Lower leg skin (tissue), 3 donors: ENCODE results near the gene MPHOSPH10.

Experiments used
- POLR2A ChIP-seq, 2 donors: fragments of 450-650 bp; IDR thresholded peaks; one replicate each; pipeline ENCODE4 v1.6.1; 2016 to 2017; ENCODE audit warnings: antibody characterized with exemption in 2 of 2, mild to moderate bottlenecking in 1 of 2, moderate library complexity in 1 of 2
- TF ChIP-seq, protein P1 (sequence below), 3 donors: fragments of 450-650 bp; IDR thresholded peaks; one replicate each; pipeline ENCODE4 v1.5.1; 2016; ENCODE audit warnings: antibody characterized with exemption in 3 of 3, mild to moderate bottlenecking in 3 of 3, moderate library complexity in 2 of 3

DNA sequence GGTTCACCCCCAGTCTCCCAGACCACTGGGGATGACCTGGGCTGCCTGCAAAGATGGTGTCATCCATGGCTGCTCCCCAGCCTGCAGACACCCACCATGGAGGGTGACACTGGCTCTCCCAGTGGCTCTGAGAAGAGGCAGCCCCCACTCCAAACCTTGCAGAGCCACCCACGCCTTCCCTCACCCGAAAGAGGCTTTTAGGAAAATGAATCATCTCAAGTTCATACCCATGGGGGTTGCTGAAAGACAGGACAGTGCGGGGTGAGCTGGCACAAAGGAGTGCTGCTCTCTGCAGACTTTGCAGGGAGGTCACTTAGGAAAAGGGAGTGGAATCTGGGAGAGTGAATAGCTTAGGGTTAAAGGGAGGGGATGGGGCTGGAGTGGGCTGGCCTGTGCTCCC lies 36.4 kb downstream of the MPHOSPH10 start:
- TF ChIP-seq, protein P1, sequence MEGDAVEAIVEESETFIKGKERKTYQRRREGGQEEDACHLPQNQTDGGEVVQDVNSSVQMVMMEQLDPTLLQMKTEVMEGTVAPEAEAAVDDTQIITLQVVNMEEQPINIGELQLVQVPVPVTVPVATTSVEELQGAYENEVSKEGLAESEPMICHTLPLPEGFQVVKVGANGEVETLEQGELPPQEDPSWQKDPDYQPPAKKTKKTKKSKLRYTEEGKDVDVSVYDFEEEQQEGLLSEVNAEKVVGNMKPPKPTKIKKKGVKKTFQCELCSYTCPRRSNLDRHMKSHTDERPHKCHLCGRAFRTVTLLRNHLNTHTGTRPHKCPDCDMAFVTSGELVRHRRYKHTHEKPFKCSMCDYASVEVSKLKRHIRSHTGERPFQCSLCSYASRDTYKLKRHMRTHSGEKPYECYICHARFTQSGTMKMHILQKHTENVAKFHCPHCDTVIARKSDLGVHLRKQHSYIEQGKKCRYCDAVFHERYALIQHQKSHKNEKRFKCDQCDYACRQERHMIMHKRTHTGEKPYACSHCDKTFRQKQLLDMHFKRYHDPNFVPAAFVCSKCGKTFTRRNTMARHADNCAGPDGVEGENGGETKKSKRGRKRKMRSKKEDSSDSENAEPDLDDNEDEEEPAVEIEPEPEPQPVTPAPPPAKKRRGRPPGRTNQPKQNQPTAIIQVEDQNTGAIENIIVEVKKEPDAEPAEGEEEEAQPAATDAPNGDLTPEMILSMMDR (IDR thresholded peaks at IDR 0.05) = no peak
- TF ChIP-seq POLR2A (IDR thresholded peaks at IDR 0.05) = no peak
